Fibroblast of lung (primary cell): ENCODE data around the gene ZMAT5.

Experiments used
- CTCF ChIP-seq, 2 donors: IDR thresholded peaks in 1 of 2; conservative IDR thresholded peaks in 1 of 2; 1 replicate in 1 of 2; 2 replicates in 1 of 2; pipeline ENCODE4 v1.5.1; 2011 to 2012; ENCODE audit warnings: low read length in 2 of 2, control low read depth in 1 of 2, inconsistent platforms in 1 of 2, low read depth in 1 of 2, mild to moderate bottlenecking in 1 of 2
- EZH2 ChIP-seq: IDR thresholded peaks from 2 replicates; pipeline ENCODE4 v1.5.1; 2012; ENCODE audit warnings: low read length, control low read depth, mild to moderate bottlenecking; ENCODE audit errors: missing control alignments

- TF ChIP-seq CTCF (conservative IDR thresholded peaks at IDR 0.05 in 1 of 2, IDR thresholded peaks at IDR 0.05 in 1 of 2; ENCODE audit: low read depth in 1 of 2, low read length in 2 of 2) (peak; percentile 58 to 65), EZH2 (no peak)
Observed at GRCh38 chr22:29772170-29772641, 5.4 kb upstream of the ZMAT5 start.
